Subcutaneous adipose tissue (tissue), 4 donors: ENCODE measurements around the gene NDUFA3. TPM values are rescaled to one million over a fixed set of nuclear protein-coding genes. Genes with fewer than 3 reads are reported as not detected.

ENCODE experiments used
- total RNA-seq, 4 donors: library from RNA; depleted of rRNA; stranded (reverse); fragments of >200 nt; gene quantifications; one replicate each; pipeline ENCODE4 v1.1.0, GENCODE V29; 2016
- TF ChIP-seq, protein P1 (sequence below): fragments of 450-650 bp; IDR thresholded peaks from one replicate; pipeline ENCODE4 v1.5.1; 2016; ENCODE audit warnings: low read depth, mild to moderate bottlenecking, control low read depth, antibody characterized with exemption, moderate library complexity

The NDUFA3 gene
- total RNA-seq, 4 donors from 2014 or later, result 9.5 to 89.8 (median 21.8) TPM

DNA sequence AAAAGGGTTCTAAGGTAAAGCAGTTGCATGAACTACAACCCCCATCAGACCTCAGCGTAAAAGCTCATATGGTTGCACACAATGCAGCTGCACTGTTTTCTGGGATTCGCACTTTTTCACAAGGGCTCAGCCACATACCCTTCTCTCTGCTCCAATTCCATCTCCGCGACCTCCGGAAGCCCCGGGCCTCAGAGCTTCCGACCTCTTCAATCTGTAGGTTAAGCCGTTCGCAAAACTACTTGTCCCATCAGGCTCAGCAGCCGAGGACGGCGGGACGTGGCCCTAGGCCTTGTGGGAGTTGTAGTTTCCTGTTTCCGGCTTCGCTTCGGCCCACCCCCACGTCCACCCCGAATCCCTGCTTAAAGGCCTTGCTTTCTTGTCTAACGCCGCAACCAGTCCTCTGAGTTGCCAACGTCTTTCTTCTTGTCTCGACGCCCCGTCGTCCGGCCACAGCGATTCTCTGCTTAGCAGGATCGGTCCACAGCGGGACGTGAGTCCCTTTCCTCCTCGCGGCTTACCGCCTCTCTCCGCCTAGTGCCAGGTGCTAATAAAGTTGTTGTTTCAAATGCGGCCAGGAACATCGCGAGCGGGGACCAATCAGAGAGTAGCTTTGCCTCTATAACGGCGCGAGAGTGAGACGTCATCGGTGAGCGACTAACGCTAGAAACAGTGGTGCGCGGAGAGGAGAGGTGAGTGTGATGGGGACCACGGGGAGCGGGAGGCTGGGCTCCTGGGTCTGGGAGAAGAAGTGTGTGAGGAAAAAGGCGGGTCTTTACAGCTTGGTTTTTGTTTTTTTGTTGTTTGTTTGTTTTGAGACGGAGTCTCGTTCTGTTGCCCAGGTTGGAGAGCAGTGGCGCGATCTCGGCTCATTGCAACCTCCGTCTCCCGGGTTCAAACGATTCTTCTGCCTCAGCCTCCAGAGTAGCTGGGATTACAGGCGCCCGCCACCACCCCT lies 12.7 kb downstream of the NDUFA3 start, which contains the start of the genes PRPF31 and TFPT:
TSS of gene PRPF31 (plus strand) at position 646 of the 955 bp plus-strand sequence. CDS start 2,525 bp downstream, outside the sequence.
TSS of gene TFPT (minus strand) at position 549 of the 955 bp plus-strand sequence. CDS start at position 161, 388 bp downstream.
- TF ChIP-seq, protein P1, sequence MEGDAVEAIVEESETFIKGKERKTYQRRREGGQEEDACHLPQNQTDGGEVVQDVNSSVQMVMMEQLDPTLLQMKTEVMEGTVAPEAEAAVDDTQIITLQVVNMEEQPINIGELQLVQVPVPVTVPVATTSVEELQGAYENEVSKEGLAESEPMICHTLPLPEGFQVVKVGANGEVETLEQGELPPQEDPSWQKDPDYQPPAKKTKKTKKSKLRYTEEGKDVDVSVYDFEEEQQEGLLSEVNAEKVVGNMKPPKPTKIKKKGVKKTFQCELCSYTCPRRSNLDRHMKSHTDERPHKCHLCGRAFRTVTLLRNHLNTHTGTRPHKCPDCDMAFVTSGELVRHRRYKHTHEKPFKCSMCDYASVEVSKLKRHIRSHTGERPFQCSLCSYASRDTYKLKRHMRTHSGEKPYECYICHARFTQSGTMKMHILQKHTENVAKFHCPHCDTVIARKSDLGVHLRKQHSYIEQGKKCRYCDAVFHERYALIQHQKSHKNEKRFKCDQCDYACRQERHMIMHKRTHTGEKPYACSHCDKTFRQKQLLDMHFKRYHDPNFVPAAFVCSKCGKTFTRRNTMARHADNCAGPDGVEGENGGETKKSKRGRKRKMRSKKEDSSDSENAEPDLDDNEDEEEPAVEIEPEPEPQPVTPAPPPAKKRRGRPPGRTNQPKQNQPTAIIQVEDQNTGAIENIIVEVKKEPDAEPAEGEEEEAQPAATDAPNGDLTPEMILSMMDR, result no peak

DNA sequence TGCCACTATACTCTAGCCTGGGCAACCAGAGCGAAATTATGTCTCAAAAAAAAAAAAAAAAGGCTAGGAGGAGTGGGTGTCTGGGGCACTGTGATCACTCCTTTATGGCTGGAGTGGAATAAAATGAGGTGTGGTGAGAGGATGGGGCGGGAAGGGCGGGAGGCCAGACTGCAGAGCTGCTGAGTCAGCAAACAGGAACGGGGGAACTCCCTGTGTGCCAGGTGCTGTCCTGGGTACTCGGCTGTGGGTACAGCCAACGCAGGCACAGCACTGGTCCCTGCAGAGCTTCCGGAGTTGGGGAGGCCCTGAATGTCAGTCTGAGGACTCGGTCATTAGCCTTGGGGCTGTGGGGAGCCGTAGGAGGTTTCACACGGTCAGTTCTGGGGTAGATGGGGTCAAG lies 18.6 kb downstream of the NDUFA3 start:
- TF ChIP-seq, protein P1, result no peak

DNA sequence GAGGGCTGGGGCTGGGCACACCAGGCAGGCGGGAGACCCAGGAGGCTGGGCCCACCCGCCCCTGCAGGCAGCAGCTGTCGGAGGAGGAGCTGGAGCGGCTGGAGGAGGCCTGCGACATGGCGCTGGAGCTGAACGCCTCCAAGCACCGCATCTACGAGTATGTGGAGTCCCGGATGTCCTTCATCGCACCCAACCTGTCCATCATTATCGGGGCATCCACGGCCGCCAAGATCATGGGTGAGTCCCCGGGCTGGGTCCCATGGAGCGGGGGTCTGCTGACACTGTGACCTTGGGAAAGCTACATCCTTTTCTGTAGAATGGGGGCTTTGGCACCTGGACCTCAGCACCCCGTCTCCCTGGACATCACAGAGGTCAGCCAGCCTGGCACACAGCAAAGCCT lies 21.0 kb downstream of the NDUFA3 start:
- TF ChIP-seq, protein P1, result no peak

DNA sequence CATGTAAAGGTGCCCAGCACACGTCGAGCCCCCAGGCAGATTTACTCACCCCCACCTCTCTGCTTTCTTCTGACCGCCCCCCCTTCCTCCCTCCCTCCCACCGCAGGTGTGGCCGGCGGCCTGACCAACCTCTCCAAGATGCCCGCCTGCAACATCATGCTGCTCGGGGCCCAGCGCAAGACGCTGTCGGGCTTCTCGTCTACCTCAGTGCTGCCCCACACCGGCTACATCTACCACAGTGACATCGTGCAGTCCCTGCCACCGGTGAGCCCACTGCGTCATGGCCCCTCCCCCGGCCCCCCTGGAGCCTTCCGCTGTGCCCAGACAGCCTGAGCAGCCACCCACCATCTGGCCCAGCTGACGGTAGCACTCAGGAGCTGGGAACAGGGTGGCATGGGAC lies 21.7 kb downstream of the NDUFA3 start:
- TF ChIP-seq, protein P1, result no peak

DNA sequence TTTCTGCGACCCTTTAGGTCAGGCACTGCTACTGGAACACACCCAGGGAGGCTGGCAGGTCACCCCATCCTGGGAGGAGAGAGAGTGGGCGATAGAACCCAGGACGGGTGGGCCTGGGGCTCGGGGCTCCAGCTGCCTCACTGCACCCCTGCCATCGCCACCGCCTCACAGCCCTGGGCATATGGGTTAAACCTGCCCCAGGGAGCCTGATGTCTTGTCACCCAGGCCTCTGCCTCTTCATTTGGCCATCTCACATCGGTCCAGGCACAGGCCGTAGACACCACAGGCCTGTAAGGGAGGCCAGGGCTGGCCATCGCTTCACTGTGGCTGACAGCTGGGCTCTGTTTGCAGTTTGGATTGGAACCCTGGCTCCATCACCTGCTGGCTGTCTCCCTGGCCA lies 23.1 kb downstream of the NDUFA3 start:
- TF ChIP-seq, protein P1, result no peak

DNA sequence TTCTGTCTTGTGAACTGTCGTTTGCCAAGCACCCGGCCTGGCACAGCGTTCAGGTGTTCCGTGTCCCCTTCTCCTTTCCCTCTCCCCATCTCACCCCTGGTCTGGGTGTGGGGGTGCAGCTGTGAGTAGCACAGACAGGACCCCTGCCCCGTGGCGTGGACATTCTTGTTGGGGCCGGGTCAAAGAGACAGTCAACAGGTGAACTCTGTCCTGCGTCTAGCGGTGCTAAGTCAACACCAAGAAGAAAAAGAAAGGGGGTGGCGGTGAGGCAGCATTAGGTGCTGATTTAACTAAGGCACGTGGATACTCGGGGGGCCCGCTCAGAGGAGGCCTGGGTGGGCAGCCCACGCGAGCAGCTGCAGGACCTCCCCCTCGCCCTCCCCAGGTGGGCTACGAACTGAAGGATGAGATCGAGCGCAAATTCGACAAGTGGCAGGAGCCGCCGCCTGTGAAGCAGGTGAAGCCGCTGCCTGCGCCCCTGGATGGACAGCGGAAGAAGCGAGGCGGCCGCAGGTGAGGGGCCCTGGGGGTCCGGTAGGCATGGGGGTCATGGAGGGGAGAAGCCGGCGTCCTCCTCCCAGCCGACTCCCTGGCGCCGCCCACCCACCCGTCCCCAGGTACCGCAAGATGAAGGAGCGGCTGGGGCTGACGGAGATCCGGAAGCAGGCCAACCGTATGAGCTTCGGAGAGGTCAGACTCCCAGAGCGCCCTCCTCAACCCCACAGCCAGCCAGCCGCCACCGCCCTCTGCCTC lies 25.2 kb downstream of the NDUFA3 start:
- TF ChIP-seq, protein P1, result no peak

DNA sequence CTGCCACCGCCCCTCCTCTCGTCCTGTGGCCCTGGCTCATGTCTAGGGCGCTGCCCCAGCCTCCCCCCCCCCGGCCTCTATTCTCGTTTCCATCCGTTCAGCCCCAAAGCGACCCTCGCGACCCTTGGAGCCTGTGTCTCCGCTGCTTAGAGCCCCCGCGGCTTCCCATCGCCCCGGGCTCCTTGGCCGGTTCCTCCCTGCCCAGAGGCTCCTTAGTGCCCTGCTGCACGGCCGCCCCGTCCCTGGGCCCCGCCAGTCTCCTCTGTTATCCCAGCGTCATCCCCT lies 25.7 kb downstream of the NDUFA3 start:
- TF ChIP-seq, protein P1, result no peak
